Uterus (tissue), 2 donors: Measurements from ENCODE around the gene LNPK.

Experiments
- POLR2A ChIP-seq, 2 donors: fragments of 450-650 bp; IDR thresholded peaks; one replicate each; pipeline ENCODE4 v1.6.1; 2016; ENCODE audit warnings: antibody characterized with exemption in 2 of 2, mild to moderate bottlenecking in 1 of 2, moderate library complexity in 1 of 2
- TF ChIP-seq, protein P1 (sequence below), 4 experiments: fragments of 200-600 bp in 2 of 4; fragments of 450-650 bp in 2 of 4; sonication (generic) in 2 of 4; IDR thresholded peaks; one replicate each; pipeline ENCODE4 v1.5.1; 2016 to 2019; ENCODE audit warnings: antibody characterized with exemption in 4 of 4, mild to moderate bottlenecking in 2 of 4, moderate library complexity in 1 of 4

DNA sequence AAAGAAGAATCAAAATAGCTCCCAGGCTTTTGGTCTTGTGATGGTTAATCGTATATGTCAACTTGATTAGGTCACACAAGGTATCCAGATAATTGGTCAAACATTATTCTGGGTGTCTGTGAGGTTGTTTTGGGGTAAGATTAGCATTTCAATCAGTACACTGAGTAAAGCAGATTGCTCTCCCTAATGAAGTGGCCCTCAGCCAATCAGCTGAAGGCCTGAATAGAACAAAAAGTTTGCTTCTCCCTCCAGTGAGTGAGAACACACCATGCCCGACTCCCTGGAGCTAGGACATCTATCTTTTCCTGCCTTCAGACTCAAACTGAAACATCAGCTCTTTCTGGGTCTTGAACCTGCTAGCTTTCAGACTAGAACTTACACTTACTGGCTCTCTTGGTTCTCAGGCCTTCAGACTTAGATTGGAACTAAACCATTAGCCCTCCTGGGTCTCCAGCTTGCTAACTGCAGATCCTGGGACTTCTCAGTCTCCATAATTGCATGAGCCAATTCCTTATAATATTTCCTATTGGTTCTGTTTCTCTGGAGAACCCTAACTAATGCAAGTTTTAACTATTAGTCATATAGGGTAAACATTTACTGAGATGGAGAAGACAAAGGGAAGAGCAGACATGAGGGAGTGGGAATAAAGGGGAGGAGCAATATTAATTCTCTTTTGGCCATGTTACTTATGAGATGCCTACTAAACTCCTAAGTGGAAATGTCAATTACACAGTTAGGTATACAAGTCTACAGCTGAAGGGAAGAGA, 25.5 kb downstream of the LNPK start:
- TF ChIP-seq, protein P1, sequence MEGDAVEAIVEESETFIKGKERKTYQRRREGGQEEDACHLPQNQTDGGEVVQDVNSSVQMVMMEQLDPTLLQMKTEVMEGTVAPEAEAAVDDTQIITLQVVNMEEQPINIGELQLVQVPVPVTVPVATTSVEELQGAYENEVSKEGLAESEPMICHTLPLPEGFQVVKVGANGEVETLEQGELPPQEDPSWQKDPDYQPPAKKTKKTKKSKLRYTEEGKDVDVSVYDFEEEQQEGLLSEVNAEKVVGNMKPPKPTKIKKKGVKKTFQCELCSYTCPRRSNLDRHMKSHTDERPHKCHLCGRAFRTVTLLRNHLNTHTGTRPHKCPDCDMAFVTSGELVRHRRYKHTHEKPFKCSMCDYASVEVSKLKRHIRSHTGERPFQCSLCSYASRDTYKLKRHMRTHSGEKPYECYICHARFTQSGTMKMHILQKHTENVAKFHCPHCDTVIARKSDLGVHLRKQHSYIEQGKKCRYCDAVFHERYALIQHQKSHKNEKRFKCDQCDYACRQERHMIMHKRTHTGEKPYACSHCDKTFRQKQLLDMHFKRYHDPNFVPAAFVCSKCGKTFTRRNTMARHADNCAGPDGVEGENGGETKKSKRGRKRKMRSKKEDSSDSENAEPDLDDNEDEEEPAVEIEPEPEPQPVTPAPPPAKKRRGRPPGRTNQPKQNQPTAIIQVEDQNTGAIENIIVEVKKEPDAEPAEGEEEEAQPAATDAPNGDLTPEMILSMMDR (IDR thresholded peaks at IDR 0.05): no peak
- no peak for TF ChIP-seq POLR2A (IDR thresholded peaks at IDR 0.05)
